Astrocyte of the spinal cord (primary cell): ENCODE results near the gene SNRPD1.
"Not testable (repeated sequence)": the region's sequence is repeated elsewhere in the genome, so short reads cannot be mapped to it uniquely, and the experiment has no call there.

Experiments
- DNase-seq: peaks from one replicate; pipeline ENCODE4 v3.0.0; 2011; ENCODE audit warnings: low read depth, low spot score
- H3K4me3 ChIP-seq: 2 replicates; pipeline ENCODE4 v1.5.1; 2011; ENCODE audit warnings: low read depth, mild to moderate bottlenecking, low read length, moderate library complexity
- CTCF ChIP-seq: IDR thresholded peaks from 2 replicates; pipeline ENCODE4 v1.5.1; 2012; ENCODE audit warnings: low read depth, mild to moderate bottlenecking, low read length, inconsistent platforms
- in situ Hi-C: cut with HindIII; loops from 2 replicates; pipeline ENCODE4 v1.10.0; 2017; ENCODE audit warnings: low sequenced_read_pairs

The SNRPD1 gene

GRCh38 chr18:21612125-21613039, at the start of gene SNRPD1:
Gene SNRPD1 (plus strand): TSS chr18:21612314. CDS start chr18:21612430, 116 bp downstream.
- peak; percentile 94 for DNase-seq
- TF ChIP-seq CTCF = peak; percentile 96
- in situ Hi-C loops = no loop called here
- peak within 1 kb of the TSS; percentile 86 for H3K4me3 ChIP-seq

- DNase-seq = peak; percentile 26
- in situ Hi-C loops = no loop called here
- H3K4me3 ChIP-seq = no peak overlapping the region
- TF ChIP-seq CTCF = no peak
Observed at GRCh38 chr18:21571772-21572171, 40.3 kb upstream of the SNRPD1 start.

- TF ChIP-seq CTCF = no peak
- no peak for DNase-seq
- H3K4me3 ChIP-seq = no peak overlapping the region
- in situ Hi-C loops = no loop called here
Observed at GRCh38 chr18:21575656-21576055, 36.5 kb upstream of the SNRPD1 start.

- no peak for DNase-seq
- TF ChIP-seq CTCF = no peak
- in situ Hi-C loops = no loop called here
- H3K4me3 ChIP-seq = no peak overlapping the region
Observed at GRCh38 chr18:21584391-21584790, 27.7 kb upstream of the SNRPD1 start.

- DNase-seq, H3K4me3 ChIP-seq, in situ Hi-C loops: not testable (repeated sequence)
Observed at GRCh38 chr18:21592361-21592760, 19.8 kb upstream of the SNRPD1 start.

- DNase-seq = no peak
- in situ Hi-C loops = no loop called here
- no peak for TF ChIP-seq CTCF
- no peak overlapping the region for H3K4me3 ChIP-seq
Observed at GRCh38 chr18:21593540-21594257, 18.4 kb upstream of the SNRPD1 start.

- in situ Hi-C loops = no loop called here
- TF ChIP-seq CTCF = no peak
- no peak for DNase-seq
- H3K4me3 ChIP-seq = no peak overlapping the region
Observed at GRCh38 chr18:21597620-21598019, 14.5 kb upstream of the SNRPD1 start.
